ENCODE measurements around the gene CCDC169. TPM values are rescaled to one million over a fixed set of nuclear protein-coding genes. Genes with fewer than 3 reads are reported as not detected.

The CCDC169 gene
- total RNA-seq (2022; extraction: Qiagen RNA extraction; ENCODE audit: low read depth): 0.28 to 0.74 TPM (median 0.35 TPM) in 5 replicates

DNA sequence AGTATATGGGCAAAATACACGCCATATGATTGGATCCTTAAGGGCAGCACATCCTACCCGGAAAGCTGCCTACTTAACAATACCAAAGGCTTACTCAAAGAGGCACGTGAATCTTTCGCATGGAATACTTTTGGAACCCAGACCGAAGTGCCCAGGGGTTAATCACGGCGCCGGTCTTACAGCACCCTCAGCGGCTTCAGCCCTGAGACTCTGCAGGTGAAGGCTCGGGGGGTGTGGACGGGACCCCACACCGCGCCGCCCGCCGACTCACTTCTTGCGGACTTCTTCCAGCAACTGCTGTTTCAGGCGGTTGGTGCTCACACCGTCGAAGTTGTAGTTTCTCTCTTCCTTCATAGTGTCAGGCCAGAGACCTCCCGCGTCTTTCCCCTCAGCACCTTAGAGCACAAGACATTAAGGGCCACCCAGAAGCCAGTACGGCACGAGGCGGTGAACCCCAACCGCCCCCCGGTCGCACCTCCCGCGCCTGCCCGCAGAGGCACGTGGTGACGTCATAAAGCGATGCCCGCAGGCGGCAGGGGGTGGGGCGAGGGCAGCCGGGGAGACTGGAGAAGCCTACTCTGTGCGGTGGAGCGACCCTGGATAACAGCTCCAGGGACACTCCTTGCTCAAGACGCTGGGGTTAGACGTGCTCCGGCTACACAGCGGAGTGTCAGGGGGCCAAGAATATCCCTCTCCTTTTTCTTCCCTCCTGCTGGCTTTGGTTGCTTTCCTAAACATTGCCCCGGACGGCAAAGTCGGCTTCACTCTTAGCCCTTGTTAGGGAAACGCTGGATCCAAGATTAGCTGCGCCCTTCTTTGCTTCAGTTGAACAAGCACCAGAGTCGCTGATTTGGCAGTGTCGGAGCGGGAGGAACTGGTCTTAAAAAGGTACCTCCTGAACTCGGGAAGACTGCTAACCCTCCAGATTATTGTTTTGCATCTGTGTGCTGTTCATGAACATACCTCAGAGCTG lies at the start of gene CCDC169:
CCDC169 (minus strand) TSS at position 449 of the 973 bp plus-strand sequence; CDS start at position 354, 95 bp downstream.

DNA sequence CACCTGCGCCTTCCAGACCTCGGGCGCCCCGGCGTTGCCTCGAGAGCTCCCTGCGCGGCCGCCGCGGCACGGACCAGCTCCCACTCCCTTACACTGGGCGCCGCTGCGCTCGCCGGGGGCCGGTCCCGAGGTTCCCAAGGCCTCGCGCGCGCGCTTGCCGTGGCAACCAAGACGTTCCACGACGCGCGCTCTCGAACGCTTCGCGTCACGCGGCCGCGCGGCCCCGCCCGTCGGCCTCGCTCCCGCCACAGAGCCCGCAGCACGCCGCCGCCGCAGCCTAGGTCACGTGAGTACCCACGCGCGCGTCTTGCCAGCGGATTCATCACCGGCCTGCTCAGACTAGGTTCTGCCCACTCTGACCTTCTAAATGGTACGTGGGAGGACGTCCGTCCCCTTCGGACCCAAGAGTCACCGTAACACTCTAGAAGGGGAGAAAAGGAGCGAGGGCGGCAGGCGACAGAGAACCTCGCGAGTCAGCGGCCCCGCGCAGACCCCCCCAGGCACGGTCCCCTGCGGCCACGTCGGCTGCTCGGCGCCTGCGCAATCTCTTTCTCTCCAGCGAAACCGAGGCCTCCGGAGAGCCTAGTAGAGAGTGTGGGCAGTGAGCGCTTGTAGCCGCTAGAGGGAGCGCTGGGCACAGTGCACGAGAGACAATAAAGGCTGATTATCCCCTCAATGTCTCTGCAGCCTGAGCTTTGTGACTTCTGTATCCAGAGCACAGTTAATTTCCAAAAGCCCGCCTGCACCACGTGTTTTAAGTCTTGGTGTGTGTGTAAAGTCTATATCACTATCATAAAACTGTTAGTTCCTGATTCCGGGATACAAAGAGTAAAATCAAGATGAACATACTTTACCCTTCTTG lies 48.8 kb upstream of the CCDC169 start, which contains the start of gene SPART:
SPART (minus strand) TSS at position 173 of the 862 bp plus-strand sequence. CDS start 10,564 bp downstream, outside the sequence.

DNA sequence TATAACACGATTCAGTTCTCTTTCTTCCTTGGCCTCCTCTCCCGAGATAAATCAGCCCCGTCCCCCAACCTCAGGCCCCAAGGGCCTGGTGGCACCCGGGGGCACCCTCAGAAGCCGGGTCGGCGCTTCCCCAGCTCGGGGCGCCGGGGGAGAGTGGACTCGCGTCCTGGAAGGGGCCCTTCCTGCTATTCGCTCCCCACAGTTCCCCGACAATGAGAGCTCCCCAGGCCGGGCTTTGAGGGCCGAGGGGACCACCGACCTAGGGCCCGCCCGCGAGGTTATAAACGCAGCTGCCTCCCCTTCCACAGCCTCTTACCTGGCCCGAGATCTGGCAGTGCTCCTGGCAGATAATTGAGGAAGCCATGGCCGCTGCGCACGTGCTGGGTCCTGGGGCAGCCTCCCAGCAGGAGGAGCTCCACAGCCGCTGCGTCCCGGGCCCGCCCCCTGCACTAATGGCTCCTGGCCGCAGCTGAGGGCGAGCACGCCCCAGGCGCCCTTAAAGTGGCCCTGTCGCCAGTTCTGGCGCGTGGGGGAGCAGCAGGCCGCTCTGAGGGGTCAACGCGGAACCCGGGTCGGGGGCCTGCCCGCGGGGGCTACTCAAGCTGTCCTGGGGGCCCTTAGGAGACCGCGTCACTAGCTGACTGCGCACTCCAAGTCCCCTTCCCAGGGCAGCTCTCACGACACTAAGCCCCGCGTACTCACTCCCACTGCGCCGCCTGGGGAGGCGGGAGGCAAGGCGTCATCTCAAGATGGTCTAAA lies 83.3 kb downstream of the CCDC169 start, which contains the start of gene SOHLH2:
SOHLH2 (minus strand) TSS at position 394 of the 759 bp plus-strand sequence; CDS start at position 364, 30 bp downstream.

Other genes with a start within 250 kb of the CCDC169 start
- gene DCLK1, start 166.4 kb downstream of the CCDC169 start, total RNA-seq (2022; extraction: Qiagen RNA extraction; ENCODE audit: low read depth): 0.65 to 1.2 TPM (median 0.86 TPM) in 5 replicates
- gene SOHLH2, start 83.3 kb downstream of the CCDC169 start, total RNA-seq (2022; extraction: Qiagen RNA extraction; ENCODE audit: low read depth): not detected in 5 replicates
- 22.8 to 32.7 TPM (median 24.5 TPM) in 5 replicates for gene SPART, start 48.6 kb upstream of the CCDC169 start, total RNA-seq (2022; extraction: Qiagen RNA extraction; ENCODE audit: low read depth)
- gene CCNA1, start 134.7 kb upstream of the CCDC169 start, total RNA-seq (2022; extraction: Qiagen RNA extraction; ENCODE audit: low read depth): 0.21 to 0.46 TPM (median 0.25 TPM) in 5 replicates

Measured in A549 treated with ZK216348 at 1 μM for 4 hours (cell line).